Measurements from ENCODE around the gene LMAN2. TPM values are rescaled to one million over a fixed set of nuclear protein-coding genes. Genes with fewer than 3 reads are reported as not detected.

Gene LMAN2
- polyA plus RNA-seq, 1 donor (not counting 4 experiments of a cell fraction or from before 2014, with no cell fraction given) = 105 TPM

GRCh38 chr5:177349362-177349647 is 2.2 kb downstream of the LMAN2 start:
- no peak overlapping the region for H3K9ac ChIP-seq (ENCODE audit: control insufficient read depth, extremely low read depth, insufficient read depth, low read length)
- peaks cover 63% of the 10 kb centered on the region for H3K79me2 ChIP-seq (ENCODE audit: control insufficient read depth, insufficient read depth, low read length)
- no peak overlapping the region for H3K27ac ChIP-seq (ENCODE audit: control insufficient read depth, insufficient read depth, low read length)
- peaks cover 4% of the 10 kb centered on the region for H4K20me1 ChIP-seq (ENCODE audit: control insufficient read depth, extremely low read depth, insufficient read depth, low read length)
- no peak overlapping the region for H3K4me3 ChIP-seq (ENCODE audit: control insufficient read depth in 2 of 3, extremely low read depth in 1 of 3, insufficient read depth in 2 of 3, low read depth in 1 of 3, low read length in 3 of 3)
- no peaks in the 10 kb centered on the region for H3K9me3 ChIP-seq (ENCODE audit: control insufficient read depth, low read depth, low read length)
- TF ChIP-seq CTCF (optimal IDR thresholded peaks at IDR 0.05 in 1 of 3, IDR thresholded peaks at IDR 0.05 in 1 of 3, conservative IDR thresholded peaks at IDR 0.05 in 1 of 3; ENCODE audit: extremely low read depth in 1 of 3, insufficient read depth in 2 of 3, low read length in 3 of 3) (no peak), EZH2 (IDR thresholded peaks at IDR 0.05; ENCODE audit: low read length) (no peak)
- no peak for FAIRE-seq
- peaks cover 25% of the 10 kb centered on the region for H3K4me1 ChIP-seq (ENCODE audit: control insufficient read depth, extremely low read depth, insufficient read depth, low read length)
- no peaks in the 10 kb centered on the region for H3K9me1 ChIP-seq (ENCODE audit: control insufficient read depth, extremely low read depth, insufficient read depth, low read length)
- H3K27me3 ChIP-seq (ENCODE audit: control insufficient read depth, extremely low read depth, insufficient read depth, low read length) = no peaks in the 10 kb centered on the region
- dilution Hi-C loops (cut with MboI; ENCODE audit: extremely low pct_ligation_motif_present, low sequenced_read_pairs) = no loop called here
- no peak for DNase-seq (ENCODE audit: low read depth, low spot score)
- H3K4me2 ChIP-seq (ENCODE audit: control insufficient read depth, extremely low read depth, insufficient read depth, low read depth, low read length) = peak overlapping the region; percentile 95
- peaks cover 12 to 23% of the 10 kb centered on the region in 2 experiments for H3K36me3 ChIP-seq (ENCODE audit: control insufficient read depth in 2 of 2, extremely low read depth in 1 of 2, insufficient read depth in 2 of 2, low read length in 2 of 2)
- H2AFZ ChIP-seq (ENCODE audit: control insufficient read depth, low read length) = no peak overlapping the region

- Histone ChIP-seq H3K27ac (ENCODE audit: control insufficient read depth, insufficient read depth, low read length) (no peak overlapping the region), H3K9me1 (ENCODE audit: control insufficient read depth, extremely low read depth, insufficient read depth, low read length) (no peaks in the 10 kb centered on the region), H2AFZ (ENCODE audit: control insufficient read depth, low read length) (no peak overlapping the region), H3K27me3 (ENCODE audit: control insufficient read depth, extremely low read depth, insufficient read depth, low read length) (no peaks in the 10 kb centered on the region), H3K4me3 (ENCODE audit: control insufficient read depth in 2 of 3, extremely low read depth in 1 of 3, insufficient read depth in 2 of 3, low read depth in 1 of 3, low read length in 3 of 3) (no peak overlapping the region), H3K4me1 (ENCODE audit: control insufficient read depth, extremely low read depth, insufficient read depth, low read length) (peaks cover 25% of the 10 kb centered on the region), H3K4me2 (ENCODE audit: control insufficient read depth, extremely low read depth, insufficient read depth, low read depth, low read length) (no peak overlapping the region), H3K9me3 (ENCODE audit: control insufficient read depth, low read depth, low read length) (no peaks in the 10 kb centered on the region), H3K79me2 (ENCODE audit: control insufficient read depth, insufficient read depth, low read length) (peaks cover 75% of the 10 kb centered on the region), H3K9ac (ENCODE audit: control insufficient read depth, extremely low read depth, insufficient read depth, low read length) (no peak overlapping the region), H4K20me1 (ENCODE audit: control insufficient read depth, extremely low read depth, insufficient read depth, low read length) (peaks cover 4% of the 10 kb centered on the region), H3K36me3 (ENCODE audit: control insufficient read depth in 2 of 2, extremely low read depth in 1 of 2, insufficient read depth in 2 of 2, low read length in 2 of 2) (peaks cover 12 to 31% of the 10 kb centered on the region in 2 experiments)
- DNase-seq (ENCODE audit: low read depth, low spot score) (no peak), FAIRE-seq (no peak)
- TF ChIP-seq EZH2 (IDR thresholded peaks at IDR 0.05; ENCODE audit: low read length) (no peak), CTCF (optimal IDR thresholded peaks at IDR 0.05 in 1 of 3, IDR thresholded peaks at IDR 0.05 in 1 of 3, conservative IDR thresholded peaks at IDR 0.05 in 1 of 3; ENCODE audit: extremely low read depth in 1 of 3, insufficient read depth in 2 of 3, low read length in 3 of 3) (no peak)
- dilution Hi-C loops (cut with MboI; ENCODE audit: extremely low pct_ligation_motif_present, low sequenced_read_pairs) = no loop called here
These were observed 3.8 kb downstream of the LMAN2 start for GRCh38 chr5:177347699-177348098.
